ENCODE measurements around the gene LGR4. TPM values are rescaled to one million over a fixed set of nuclear protein-coding genes. Genes with fewer than 3 reads are reported as not detected.

LGR4 gene
- polyA plus RNA-seq, 2 donors: 10.5 to 11.8 TPM

- H3K36me3 ChIP-seq (ENCODE audit: control insufficient read depth in 2 of 2, insufficient read depth in 2 of 2, low read length in 1 of 2): no peaks in the 10 kb centered on the region
- no peaks in the 10 kb centered on the region for H3K27me3 ChIP-seq (ENCODE audit: control insufficient read depth in 1 of 2, insufficient read depth in 2 of 2, low read length in 2 of 2)
- no peak overlapping the region for H3K27ac ChIP-seq (ENCODE audit: low read depth in 2 of 2, low read length in 1 of 2)
- no peaks in the 10 kb centered on the region for H3K4me1 ChIP-seq (ENCODE audit: control insufficient read depth in 2 of 2, insufficient read depth in 2 of 2, low read length in 1 of 2)
- no peaks in the 10 kb centered on the region for H3K9me3 ChIP-seq (ENCODE audit: control insufficient read depth in 2 of 2, insufficient read depth in 1 of 2, low read depth in 1 of 2, low read length in 1 of 2)
- no peak overlapping the region for H3K4me3 ChIP-seq (ENCODE audit: low read depth in 1 of 2, low read length in 2 of 2)
These were observed 61.3 kb downstream of the LGR4 start for GRCh38 chr11:27411328-27411727.

DNA sequence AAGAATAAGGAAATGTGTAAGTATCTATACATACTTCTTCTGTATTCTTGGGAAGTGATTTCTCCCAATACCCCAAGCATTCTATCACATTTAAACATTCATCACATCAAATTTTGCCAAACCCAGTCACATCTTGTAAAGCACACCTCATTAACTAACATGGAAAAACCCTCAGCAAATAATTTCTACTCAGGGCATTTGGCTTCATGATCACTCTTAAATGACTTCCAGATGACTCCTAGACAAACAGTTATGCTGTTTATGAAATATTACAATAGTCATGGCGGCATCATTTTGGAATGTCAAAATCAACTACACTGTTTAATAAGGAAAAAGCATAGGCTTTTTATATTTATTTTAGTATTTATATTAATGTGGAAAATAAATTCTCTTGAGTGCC, 62.3 kb downstream of the LGR4 start:
- no peaks in the 10 kb centered on the region for H3K9me3 ChIP-seq (ENCODE audit: control insufficient read depth in 2 of 2, insufficient read depth in 1 of 2, low read depth in 1 of 2, low read length in 1 of 2)
- H3K27ac ChIP-seq (ENCODE audit: low read depth in 2 of 2, low read length in 1 of 2): no peak overlapping the region
- no peaks in the 10 kb centered on the region for H3K27me3 ChIP-seq (ENCODE audit: control insufficient read depth in 1 of 2, insufficient read depth in 2 of 2, low read length in 2 of 2)
- no peaks in the 10 kb centered on the region for H3K36me3 ChIP-seq (ENCODE audit: control insufficient read depth in 2 of 2, insufficient read depth in 2 of 2, low read length in 1 of 2)
- no peak overlapping the region for H3K4me3 ChIP-seq (ENCODE audit: low read depth in 1 of 2, low read length in 2 of 2)
- H3K4me1 ChIP-seq (ENCODE audit: control insufficient read depth in 2 of 2, insufficient read depth in 2 of 2, low read length in 1 of 2): no peaks in the 10 kb centered on the region
- 85 to 94% methylated on average over 1 of the region's 1 CpG for WGBS, 2 donors

DNA sequence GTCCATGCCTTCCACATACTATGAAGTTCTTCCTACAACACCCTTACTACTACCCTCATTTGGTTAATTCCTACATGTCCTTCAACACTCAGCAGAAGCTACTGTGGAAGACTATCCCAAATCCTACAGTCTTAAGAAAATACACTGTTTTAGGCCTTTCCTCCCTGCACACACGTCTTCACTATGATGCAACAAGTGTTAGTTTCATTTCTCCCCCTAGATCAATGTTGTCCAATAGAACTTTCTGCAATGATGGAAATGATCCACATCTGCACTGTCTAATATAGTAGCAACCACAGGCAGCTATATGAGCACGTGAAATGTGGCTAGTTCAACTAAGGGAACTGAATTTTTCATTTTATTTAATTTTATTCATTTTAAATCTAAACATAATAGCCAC, 62.8 kb downstream of the LGR4 start:
- WGBS, 2 donors: 71 to 72% methylated on average over 2 of the region's 2 CpGs
- H3K27me3 ChIP-seq (ENCODE audit: control insufficient read depth in 1 of 2, insufficient read depth in 2 of 2, low read length in 2 of 2): no peaks in the 10 kb centered on the region
- no peak overlapping the region for H3K4me3 ChIP-seq (ENCODE audit: low read depth in 1 of 2, low read length in 2 of 2)
- H3K9me3 ChIP-seq (ENCODE audit: control insufficient read depth in 2 of 2, insufficient read depth in 1 of 2, low read depth in 1 of 2, low read length in 1 of 2): no peaks in the 10 kb centered on the region
- no peaks in the 10 kb centered on the region for H3K4me1 ChIP-seq (ENCODE audit: control insufficient read depth in 2 of 2, insufficient read depth in 2 of 2, low read length in 1 of 2)
- H3K36me3 ChIP-seq (ENCODE audit: control insufficient read depth in 2 of 2, insufficient read depth in 2 of 2, low read length in 1 of 2): no peaks in the 10 kb centered on the region
- no peak overlapping the region for H3K27ac ChIP-seq (ENCODE audit: low read depth in 2 of 2, low read length in 1 of 2)

DNA sequence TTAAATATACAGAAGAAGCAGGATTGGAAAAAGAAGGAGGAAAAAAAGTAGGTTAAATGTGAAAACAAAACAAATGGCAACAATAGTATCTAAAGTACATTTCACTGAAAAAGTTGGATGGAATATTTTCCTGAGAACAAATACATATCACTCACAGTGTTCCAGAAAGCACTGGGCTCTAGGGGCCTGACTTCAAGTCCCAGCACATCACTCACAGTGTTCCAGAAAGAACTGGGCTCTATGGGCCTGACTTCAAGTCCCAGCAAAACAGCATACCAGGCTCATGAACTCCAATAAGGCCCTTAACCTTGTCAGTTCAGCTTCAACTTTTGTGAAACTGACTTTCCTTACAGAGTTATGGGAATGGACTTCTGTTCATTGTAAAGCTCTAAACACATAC, 63.5 kb downstream of the LGR4 start:
- H3K9me3 ChIP-seq (ENCODE audit: control insufficient read depth in 2 of 2, insufficient read depth in 1 of 2, low read depth in 1 of 2, low read length in 1 of 2): no peaks in the 10 kb centered on the region
- peak overlapping the region in 1 of 2 donors; percentile 7 for H3K27ac ChIP-seq (ENCODE audit: low read depth in 2 of 2, low read length in 1 of 2)

DNA sequence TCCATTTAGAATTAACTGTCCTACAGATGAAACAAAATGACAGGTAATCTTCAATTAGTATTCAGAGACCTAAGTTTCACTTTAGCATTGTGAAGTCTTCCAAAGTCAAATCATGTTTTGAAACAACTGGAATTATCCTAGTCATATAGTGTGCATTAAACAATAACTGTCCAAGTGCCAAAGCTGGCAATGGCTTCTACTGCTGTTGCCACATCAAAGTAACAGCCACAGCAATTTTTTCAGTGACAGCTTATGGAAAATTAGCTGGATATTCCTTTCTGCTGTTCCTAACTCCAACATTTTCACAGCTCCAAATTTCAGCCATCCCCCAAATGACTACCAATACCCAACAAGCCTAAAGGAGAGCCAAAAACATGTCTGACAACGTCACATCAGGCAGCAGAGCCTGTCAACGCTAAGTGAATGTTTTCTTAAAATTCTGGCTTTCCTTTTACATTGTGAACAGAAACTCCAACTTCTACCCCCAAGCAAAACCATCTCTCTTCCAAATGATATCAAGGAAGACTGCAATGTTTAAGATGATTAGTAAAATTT, 64.3 kb downstream of the LGR4 start:
- Histone ChIP-seq H3K4me3 (ENCODE audit: low read depth in 1 of 2, low read length in 2 of 2) (no peak overlapping the region), H3K27me3 (ENCODE audit: control insufficient read depth in 1 of 2, insufficient read depth in 2 of 2, low read length in 2 of 2) (no peaks in the 10 kb centered on the region), H3K36me3 (ENCODE audit: control insufficient read depth in 2 of 2, insufficient read depth in 2 of 2, low read length in 1 of 2) (no peaks in the 10 kb centered on the region), H3K9me3 (ENCODE audit: control insufficient read depth in 2 of 2, insufficient read depth in 1 of 2, low read depth in 1 of 2, low read length in 1 of 2) (no peaks in the 10 kb centered on the region), H3K4me1 (ENCODE audit: control insufficient read depth in 2 of 2, insufficient read depth in 2 of 2, low read length in 1 of 2) (no peaks in the 10 kb centered on the region), H3K27ac (ENCODE audit: low read depth in 2 of 2, low read length in 1 of 2) (peak overlapping the region in 1 of 2 donors; percentile 1)
- WGBS, 2 donors: 59 to 69% methylated on average over 2 of the region's 2 CpGs

More for the DNA sequence above, 63.5 kb downstream of the LGR4 start:
- Histone ChIP-seq H3K4me1 (ENCODE audit: control insufficient read depth in 2 of 2, insufficient read depth in 2 of 2, low read length in 1 of 2) (no peaks in the 10 kb centered on the region), H3K36me3 (ENCODE audit: control insufficient read depth in 2 of 2, insufficient read depth in 2 of 2, low read length in 1 of 2) (no peaks in the 10 kb centered on the region), H3K27me3 (ENCODE audit: control insufficient read depth in 1 of 2, insufficient read depth in 2 of 2, low read length in 2 of 2) (no peaks in the 10 kb centered on the region), H3K4me3 (ENCODE audit: low read depth in 1 of 2, low read length in 2 of 2) (no peak overlapping the region)

GRCh38 chr11:27406498-27407354, 65.9 kb downstream of the LGR4 start:
- Histone ChIP-seq H3K4me1 (ENCODE audit: control insufficient read depth in 2 of 2, insufficient read depth in 2 of 2, low read length in 1 of 2) (no peaks in the 10 kb centered on the region), H3K4me3 (ENCODE audit: low read depth in 1 of 2, low read length in 2 of 2) (no peak overlapping the region), H3K27me3 (ENCODE audit: control insufficient read depth in 1 of 2, insufficient read depth in 2 of 2, low read length in 2 of 2) (no peaks in the 10 kb centered on the region), H3K36me3 (ENCODE audit: control insufficient read depth in 2 of 2, insufficient read depth in 2 of 2, low read length in 1 of 2) (no peaks in the 10 kb centered on the region), H3K9me3 (ENCODE audit: control insufficient read depth in 2 of 2, insufficient read depth in 1 of 2, low read depth in 1 of 2, low read length in 1 of 2) (no peaks in the 10 kb centered on the region), H3K27ac (ENCODE audit: low read depth in 2 of 2, low read length in 1 of 2) (no peak overlapping the region)
- 73 to 75% methylated on average over 3 of the region's 3 CpGs for WGBS, 2 donors

GRCh38 chr11:27405134-27405533, 67.5 kb downstream of the LGR4 start:
- no peak overlapping the region for H3K4me3 ChIP-seq (ENCODE audit: low read depth in 1 of 2, low read length in 2 of 2)
- H3K27ac ChIP-seq (ENCODE audit: low read depth in 2 of 2, low read length in 1 of 2): no peak overlapping the region
- H3K9me3 ChIP-seq (ENCODE audit: control insufficient read depth in 2 of 2, insufficient read depth in 1 of 2, low read depth in 1 of 2, low read length in 1 of 2): no peaks in the 10 kb centered on the region
- no peaks in the 10 kb centered on the region for H3K4me1 ChIP-seq (ENCODE audit: control insufficient read depth in 2 of 2, insufficient read depth in 2 of 2, low read length in 1 of 2)
- no peaks in the 10 kb centered on the region for H3K36me3 ChIP-seq (ENCODE audit: control insufficient read depth in 2 of 2, insufficient read depth in 2 of 2, low read length in 1 of 2)
- H3K27me3 ChIP-seq (ENCODE audit: control insufficient read depth in 1 of 2, insufficient read depth in 2 of 2, low read length in 2 of 2): no peaks in the 10 kb centered on the region
- 54 to 55% methylated on average over 3 of the region's 3 CpGs for WGBS, 2 donors

DNA sequence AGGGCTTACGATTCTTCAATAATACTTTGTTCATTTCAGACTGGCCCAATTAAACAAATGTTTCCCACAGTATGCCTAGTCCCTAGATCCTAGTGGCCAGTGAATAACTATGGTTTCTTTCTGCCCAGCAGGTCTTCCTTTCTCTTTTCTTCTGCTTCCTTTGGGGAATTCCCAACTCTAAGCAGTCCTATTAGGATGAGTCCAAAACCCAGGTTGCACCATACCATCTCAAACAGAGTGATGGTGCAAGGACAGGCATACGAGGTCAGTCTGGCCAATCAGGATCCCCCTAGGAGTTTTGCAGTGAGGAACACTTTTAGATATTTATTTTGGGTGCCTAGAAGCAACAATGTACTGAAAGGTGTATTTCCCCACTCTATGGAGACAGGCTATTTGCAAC, 68.2 kb downstream of the LGR4 start:
- H3K36me3 ChIP-seq (ENCODE audit: control insufficient read depth in 2 of 2, insufficient read depth in 2 of 2, low read length in 1 of 2): no peaks in the 10 kb centered on the region
- no peaks in the 10 kb centered on the region for H3K27me3 ChIP-seq (ENCODE audit: control insufficient read depth in 1 of 2, insufficient read depth in 2 of 2, low read length in 2 of 2)
- H3K27ac ChIP-seq (ENCODE audit: low read depth in 2 of 2, low read length in 1 of 2): no peak overlapping the region
- 77 to 80% methylated on average over 2 of the region's 2 CpGs for WGBS, 2 donors
- no peak overlapping the region for H3K4me3 ChIP-seq (ENCODE audit: low read depth in 1 of 2, low read length in 2 of 2)
- no peaks in the 10 kb centered on the region for H3K4me1 ChIP-seq (ENCODE audit: control insufficient read depth in 2 of 2, insufficient read depth in 2 of 2, low read length in 1 of 2)
- no peaks in the 10 kb centered on the region for H3K9me3 ChIP-seq (ENCODE audit: control insufficient read depth in 2 of 2, insufficient read depth in 1 of 2, low read depth in 1 of 2, low read length in 1 of 2)

GRCh38 chr11:27403195-27403594, 69.4 kb downstream of the LGR4 start:
- 90 to 93% methylated on average over 2 of the region's 2 CpGs for WGBS, 2 donors
- Histone ChIP-seq H3K27me3 (ENCODE audit: control insufficient read depth in 1 of 2, insufficient read depth in 2 of 2, low read length in 2 of 2) (no peaks in the 10 kb centered on the region), H3K36me3 (ENCODE audit: control insufficient read depth in 2 of 2, insufficient read depth in 2 of 2, low read length in 1 of 2) (no peaks in the 10 kb centered on the region), H3K4me3 (ENCODE audit: low read depth in 1 of 2, low read length in 2 of 2) (no peak overlapping the region), H3K4me1 (ENCODE audit: control insufficient read depth in 2 of 2, insufficient read depth in 2 of 2, low read length in 1 of 2) (no peaks in the 10 kb centered on the region), H3K27ac (ENCODE audit: low read depth in 2 of 2, low read length in 1 of 2) (no peak overlapping the region), H3K9me3 (ENCODE audit: control insufficient read depth in 2 of 2, insufficient read depth in 1 of 2, low read depth in 1 of 2, low read length in 1 of 2) (no peaks in the 10 kb centered on the region)

GRCh38 chr11:27402450-27402849, 70.1 kb downstream of the LGR4 start:
- WGBS, 2 donors: 92 to 96% methylated on average over 2 of the region's 2 CpGs
- Histone ChIP-seq H3K36me3 (ENCODE audit: control insufficient read depth in 2 of 2, insufficient read depth in 2 of 2, low read length in 1 of 2) (no peaks in the 10 kb centered on the region), H3K4me3 (ENCODE audit: low read depth in 1 of 2, low read length in 2 of 2) (no peak overlapping the region), H3K27me3 (ENCODE audit: control insufficient read depth in 1 of 2, insufficient read depth in 2 of 2, low read length in 2 of 2) (no peaks in the 10 kb centered on the region), H3K4me1 (ENCODE audit: control insufficient read depth in 2 of 2, insufficient read depth in 2 of 2, low read length in 1 of 2) (peaks cover 0 to 2% of the 10 kb centered on the region in 2 donors), H3K27ac (ENCODE audit: low read depth in 2 of 2, low read length in 1 of 2) (no peak overlapping the region), H3K9me3 (ENCODE audit: control insufficient read depth in 2 of 2, insufficient read depth in 1 of 2, low read depth in 1 of 2, low read length in 1 of 2) (no peaks in the 10 kb centered on the region)

Data from esophagus (tissue), 2 donors.